ENCODE results near the gene ENDOU. TPM values are rescaled to one million over a fixed set of nuclear protein-coding genes. Genes with fewer than 3 reads are reported as not detected.

ENDOU gene
- total RNA-seq, 1 experiment from 2014 or later = not detected

GRCh38 chr12:47771304-47771703 is 46.0 kb upstream of the ENDOU start:
- Histone ChIP-seq H4K20me1 (ENCODE audit: insufficient read depth) (no peaks in the 10 kb centered on the region), H3K4me3 (replicated peaks in 1 of 2; ENCODE audit: low read depth in 1 of 2, low read length in 2 of 2) (no peak overlapping the region), H3K4me2 (ENCODE audit: low read length) (no peak overlapping the region), H3K36me3 (ENCODE audit: control insufficient read depth in 1 of 2, insufficient read depth in 2 of 2, low read length in 2 of 2) (no peaks in the 10 kb centered on the region), H3K79me2 (ENCODE audit: insufficient read depth, low read length) (peaks cover 24% of the 10 kb centered on the region), H3K9ac (ENCODE audit: low read length) (no peak overlapping the region), H3K4me1 (ENCODE audit: control insufficient read depth in 1 of 2, insufficient read depth in 2 of 2, low read length in 2 of 2) (peaks cover 27 to 54% of the 10 kb centered on the region in 2 experiments), H3K27me3 (ENCODE audit: insufficient read depth, low read length) (no peaks in the 10 kb centered on the region), H2AFZ (ENCODE audit: low read depth, low read length, poor library complexity, severe bottlenecking) (no peak overlapping the region), H3K9me2 (ENCODE audit: insufficient read depth) (no peaks in the 10 kb centered on the region), H3K9me3 (ENCODE audit: control insufficient read depth in 1 of 2, insufficient read depth in 1 of 2, low read depth in 1 of 2, low read length in 2 of 2) (no peaks in the 10 kb centered on the region), H3K27ac (ENCODE audit: low read depth, low read length) (no peak overlapping the region)
- ATAC-seq (no peak), DNase-seq (ENCODE audit: low read depth, low spot score) (no peak)
- BruUV-seq (replicated peaks) = no TSS peak
- TF ChIP-seq EGR1 (IDR thresholded peaks at IDR 0.05; ENCODE audit: low read depth) = no peak
- no peak for TF ChIP-seq CTCF (IDR thresholded peaks at IDR 0.05 in 2 of 3, conservative IDR thresholded peaks at IDR 0.05 in 1 of 3; ENCODE audit: borderline replicate concordance in 1 of 3, insufficient read depth in 1 of 3, low read depth in 2 of 3, low read length in 2 of 3)
- TF ChIP-seq ZBTB33 (IDR thresholded peaks at IDR 0.05; ENCODE audit: extremely low read depth, insufficient replicate concordance, low read length) = no peak
- TF ChIP-seq ATF3 (IDR thresholded peaks at IDR 0.05) = no peak
- no peak for TF ChIP-seq SRF (IDR thresholded peaks at IDR 0.05; ENCODE audit: low read depth)
- no peak for TF ChIP-seq SIN3A (IDR thresholded peaks at IDR 0.05; ENCODE audit: low read depth)
- no peak for TF ChIP-seq ZNF274 (IDR thresholded peaks at IDR 0.05; ENCODE audit: low read depth, low read length)
- TF ChIP-seq POLR2A (IDR thresholded peaks at IDR 0.05; ENCODE audit: borderline replicate concordance, extremely low read depth, insufficient read depth, insufficient read length) = no peak
- no peak for TF ChIP-seq CEBPB (IDR thresholded peaks at IDR 0.05; ENCODE audit: low read depth)
- TF ChIP-seq ZFX (IDR thresholded peaks at IDR 0.05) = no peak
- no peak for TF ChIP-seq ELF1 (IDR thresholded peaks at IDR 0.05; ENCODE audit: borderline replicate concordance, low read depth)
- TF ChIP-seq JUND (IDR thresholded peaks at IDR 0.05) = no peak
- no peak for TF ChIP-seq CBX3 (IDR thresholded peaks at IDR 0.05; ENCODE audit: low read depth)
- no peak for TF ChIP-seq YY1 (IDR thresholded peaks at IDR 0.05; ENCODE audit: extremely low read depth, insufficient replicate concordance, low read depth, low read length)
- TF ChIP-seq MAX (IDR thresholded peaks at IDR 0.05) = no peak
- no peak for TF ChIP-seq EZH2 (IDR thresholded peaks at IDR 0.05)
- TF ChIP-seq RAD21 (IDR thresholded peaks at IDR 0.05; ENCODE audit: low read depth) = no peak
- no peak for TF ChIP-seq POLR2AphosphoS5 (IDR thresholded peaks at IDR 0.05; ENCODE audit: low read depth, low read length)
- no peak for TF ChIP-seq FOSL1 (IDR thresholded peaks at IDR 0.05; ENCODE audit: low read depth)
- TF ChIP-seq EZH2phosphoT487 (IDR thresholded peaks at IDR 0.05; ENCODE audit: borderline replicate concordance) = no peak
- RAD21 ChIA-PET (ENCODE audit: low non-redundant PET in 1 of 2, low total read pairs in 2 of 2, uncharacterized antibody in 2 of 2, unreplicated experiment in 2 of 2) = no interaction called here
- POLR2A ChIA-PET = no interaction called here
- CTCF ChIA-PET = interaction anchor here (2.0 to 2.5 kb wide), 2 partner anchors 27 to 29 kb away, joined by 6 to 15 read pairs; no protein-coding TSS in a partner anchor
- intact Hi-C loops (cut with micrococcal nuclease) = loop anchor here (10.0 kb wide), 1 partner anchor 737 kb away; no protein-coding TSS in a partner anchor
